ENCODE results near the gene PNPLA2.

DNA sequence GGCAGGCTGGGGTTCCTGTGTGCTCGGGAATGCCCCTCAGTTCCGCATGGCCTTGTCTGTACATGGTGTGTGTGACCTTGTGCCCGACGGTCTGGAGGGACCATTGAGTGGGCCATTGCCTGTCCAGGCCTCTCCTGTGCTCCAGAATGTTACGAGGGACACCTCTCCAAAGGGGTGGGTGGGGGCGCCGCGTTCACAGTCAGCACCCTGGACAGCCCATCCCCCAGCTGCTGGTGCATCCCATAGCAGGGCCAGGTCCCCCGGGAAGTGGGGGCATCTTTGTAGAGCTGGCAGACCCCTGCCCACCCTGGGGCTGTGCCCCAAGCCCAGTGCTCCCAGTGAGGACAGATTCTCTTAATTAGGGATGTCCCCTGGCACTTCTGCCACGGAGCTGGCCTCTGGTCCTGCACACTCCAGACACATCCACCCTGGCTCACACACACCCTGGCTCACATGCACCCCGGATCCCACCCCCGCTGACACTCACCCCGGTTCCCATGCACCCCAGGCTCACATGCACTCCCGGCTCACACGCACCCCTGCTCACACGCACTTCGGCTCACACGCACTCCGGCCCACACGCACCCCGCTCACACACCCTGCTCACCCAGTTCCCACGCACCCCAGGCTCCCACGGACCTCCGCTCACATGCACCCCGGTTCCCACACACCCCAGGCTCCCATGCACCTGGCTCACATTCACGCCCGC, 39.5 kb downstream of the PNPLA2 start:
- no peak for TF ChIP-seq POLR2AphosphoS5 (IDR thresholded peaks at IDR 0.05)
- no peak for TF ChIP-seq POLR2A (IDR thresholded peaks at IDR 0.05)
- TF ChIP-seq, protein P1, sequence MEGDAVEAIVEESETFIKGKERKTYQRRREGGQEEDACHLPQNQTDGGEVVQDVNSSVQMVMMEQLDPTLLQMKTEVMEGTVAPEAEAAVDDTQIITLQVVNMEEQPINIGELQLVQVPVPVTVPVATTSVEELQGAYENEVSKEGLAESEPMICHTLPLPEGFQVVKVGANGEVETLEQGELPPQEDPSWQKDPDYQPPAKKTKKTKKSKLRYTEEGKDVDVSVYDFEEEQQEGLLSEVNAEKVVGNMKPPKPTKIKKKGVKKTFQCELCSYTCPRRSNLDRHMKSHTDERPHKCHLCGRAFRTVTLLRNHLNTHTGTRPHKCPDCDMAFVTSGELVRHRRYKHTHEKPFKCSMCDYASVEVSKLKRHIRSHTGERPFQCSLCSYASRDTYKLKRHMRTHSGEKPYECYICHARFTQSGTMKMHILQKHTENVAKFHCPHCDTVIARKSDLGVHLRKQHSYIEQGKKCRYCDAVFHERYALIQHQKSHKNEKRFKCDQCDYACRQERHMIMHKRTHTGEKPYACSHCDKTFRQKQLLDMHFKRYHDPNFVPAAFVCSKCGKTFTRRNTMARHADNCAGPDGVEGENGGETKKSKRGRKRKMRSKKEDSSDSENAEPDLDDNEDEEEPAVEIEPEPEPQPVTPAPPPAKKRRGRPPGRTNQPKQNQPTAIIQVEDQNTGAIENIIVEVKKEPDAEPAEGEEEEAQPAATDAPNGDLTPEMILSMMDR (IDR thresholded peaks at IDR 0.05), result no peak
